ENCODE data around the gene GET3.
"Not testable (repeated sequence)": the region's sequence is repeated elsewhere in the genome, so short reads cannot be mapped to it uniquely, and the experiment has no call there.

GET3 gene

DNA sequence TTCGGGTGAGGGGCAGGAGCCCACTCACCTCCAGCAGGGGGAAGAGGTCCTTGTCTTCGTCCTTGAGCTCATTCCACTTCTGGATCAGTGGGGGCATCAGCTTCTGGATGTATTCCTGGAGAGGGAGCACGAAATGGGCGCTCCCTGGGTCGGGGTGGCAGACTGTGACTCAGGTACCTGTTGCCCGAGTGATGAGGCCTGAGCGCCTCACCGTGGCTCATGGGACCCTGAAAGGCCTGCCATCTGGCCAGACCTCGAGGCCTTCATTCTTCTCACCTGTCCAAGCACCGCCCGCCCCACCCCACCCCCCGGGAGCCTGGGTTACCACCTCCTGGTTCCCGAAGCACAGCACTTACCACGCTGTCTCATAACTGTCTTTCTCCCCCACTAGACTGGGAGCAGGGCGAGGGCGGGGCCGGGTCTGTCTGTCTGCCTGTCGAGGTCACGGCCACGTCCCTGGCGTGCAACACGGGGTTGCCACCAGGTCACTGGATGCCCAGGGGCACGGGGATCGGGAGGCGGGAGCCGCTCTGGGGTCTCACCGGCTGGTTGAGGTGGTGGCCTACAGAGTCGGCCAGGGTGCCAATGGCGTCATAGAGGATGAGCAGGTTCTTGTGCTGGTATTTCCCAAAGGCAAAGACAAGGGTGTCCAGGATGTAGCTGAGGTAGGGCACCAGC, 31.5 kb upstream of the GET3 start:
- H3K27ac ChIP-seq: no peak overlapping the region
- no peak for TF ChIP-seq CTCF (conservative IDR thresholded peaks at IDR 0.05)

GRCh38 chr19:12706332-12706718, 31.0 kb upstream of the GET3 start:
- no peak for TF ChIP-seq ZFX (IDR thresholded peaks at IDR 0.05)
- TF ChIP-seq CTCF (conservative IDR thresholded peaks at IDR 0.05): no peak
- H3K27ac ChIP-seq: no peak overlapping the region

DNA sequence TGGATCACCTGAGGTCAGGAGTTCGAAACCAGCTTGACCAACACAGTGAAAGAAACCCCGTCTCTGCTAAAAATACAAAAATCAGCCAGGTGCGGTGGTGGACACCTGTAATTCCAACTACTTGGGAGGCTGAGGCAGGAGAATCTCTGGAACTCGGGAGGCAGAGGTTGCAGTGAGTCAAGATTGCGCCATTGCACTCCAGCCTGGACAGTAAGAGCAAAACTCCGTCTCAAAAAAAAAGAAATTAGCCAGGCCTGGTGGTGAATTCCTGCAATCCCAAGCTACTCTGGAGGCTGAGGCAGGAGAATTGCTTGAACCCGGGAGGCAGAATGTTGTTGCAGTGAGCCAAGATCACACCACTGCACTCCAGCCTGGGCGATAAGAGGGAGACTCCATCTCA, 28.7 kb upstream of the GET3 start:
- no peak for TF ChIP-seq ZFX (IDR thresholded peaks at IDR 0.05)
- TF ChIP-seq CTCF (conservative IDR thresholded peaks at IDR 0.05): no peak
- H3K27ac ChIP-seq: no peak overlapping the region

- TF ChIP-seq ZFX (IDR thresholded peaks at IDR 0.05) (no peak), CTCF (conservative IDR thresholded peaks at IDR 0.05) (no peak)
Observed at GRCh38 chr19:12711187-12711586, 26.1 kb upstream of the GET3 start.

GRCh38 chr19:12712077-12712476, 25.2 kb upstream of the GET3 start:
- not testable (repeated sequence) for H3K27ac ChIP-seq

More at GRCh38 chr19:12711187-12711586, 26.1 kb upstream of the GET3 start:
- no peak overlapping the region for H3K27ac ChIP-seq

GRCh38 chr19:12713304-12713703, 24.0 kb upstream of the GET3 start:
- H3K27ac ChIP-seq: not testable (repeated sequence)

DNA sequence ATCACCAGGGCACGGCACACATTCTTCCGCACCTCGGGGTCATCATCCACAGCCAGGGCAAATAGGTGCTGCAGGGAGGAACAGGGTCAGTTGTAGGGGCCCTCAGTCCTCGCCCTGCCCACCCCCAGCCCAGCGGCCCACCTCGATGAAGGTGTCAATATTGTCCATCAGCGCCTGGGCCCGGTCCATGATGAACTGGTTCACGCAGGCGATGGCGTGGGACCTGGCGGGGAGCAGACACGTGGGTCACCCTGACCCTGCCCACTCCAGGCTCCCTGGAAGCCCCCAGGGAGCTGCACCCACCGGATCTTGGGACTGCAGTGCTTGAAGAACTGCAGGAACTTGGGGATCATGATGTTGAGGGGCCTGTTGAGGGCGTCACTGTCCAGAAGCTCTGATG, 22.2 kb upstream of the GET3 start:
- TF ChIP-seq CTCF (conservative IDR thresholded peaks at IDR 0.05): no peak
- TF ChIP-seq ZFX (IDR thresholded peaks at IDR 0.05): no peak
- no peak overlapping the region for H3K27ac ChIP-seq

- no peak for TF ChIP-seq ZFX (IDR thresholded peaks at IDR 0.05)
- TF ChIP-seq CTCF (conservative IDR thresholded peaks at IDR 0.05): no peak
- no peak overlapping the region for H3K27ac ChIP-seq
Observed at GRCh38 chr19:12715929-12716328, 21.4 kb upstream of the GET3 start.

Data from C4-2B (cell line).